T-helper 1 cell treated with Interleukin-12 subunit alpha and Interleukin-12 subunit beta and Interleukin-4 antibody, amounts not matched to agents 30 μg/mL and 1 μg/mL, for 36 hours (primary cell): ENCODE measurements around the gene BICC1.

Source experiments
- H3K27ac Mint-ChIP-seq: one replicate; pipeline ENCODE4 v1.8.0; 2021; ENCODE audit warnings: mild to moderate bottlenecking, mixed read lengths
- H3K27me3 Mint-ChIP-seq: one replicate; pipeline ENCODE4 v1.8.0; 2021; ENCODE audit warnings: low read depth, mixed read lengths
- H3K36me3 Mint-ChIP-seq: one replicate; pipeline ENCODE4 v1.8.0; 2021; ENCODE audit warnings: low read depth, mixed read lengths
- H3K4me1 Mint-ChIP-seq: one replicate; pipeline ENCODE4 v1.8.0; 2021; ENCODE audit warnings: low read depth, mixed read lengths
- H3K4me3 Mint-ChIP-seq: one replicate; pipeline ENCODE4 v1.8.0; 2021; ENCODE audit warnings: mild to moderate bottlenecking, moderate library complexity, mixed read lengths
- H3K9me3 Mint-ChIP-seq: one replicate; pipeline ENCODE4 v1.8.0; 2021; ENCODE audit warnings: mixed read lengths

BICC1 gene

GRCh38 chr10:58543141-58543540 lies 30.5 kb downstream of the BICC1 start:
- Mint-ChIP-seq H3K9me3 (no peaks in the 10 kb centered on the region), H3K27me3 (no peaks in the 10 kb centered on the region), H3K4me1 (no peaks in the 10 kb centered on the region), H3K36me3 (no peaks in the 10 kb centered on the region), H3K4me3 (no peak overlapping the region), H3K27ac (no peak overlapping the region)

- Mint-ChIP-seq H3K4me1 (no peaks in the 10 kb centered on the region), H3K4me3 (no peak overlapping the region), H3K27ac (no peak overlapping the region), H3K9me3 (no peaks in the 10 kb centered on the region), H3K36me3 (no peaks in the 10 kb centered on the region), H3K27me3 (no peaks in the 10 kb centered on the region)
Measured at GRCh38 chr10:58544135-58544534, 31.5 kb downstream of the BICC1 start.

- no peaks in the 10 kb centered on the region for H3K27me3 Mint-ChIP-seq
- no peak overlapping the region for H3K27ac Mint-ChIP-seq
- H3K36me3 Mint-ChIP-seq, result no peaks in the 10 kb centered on the region
- H3K9me3 Mint-ChIP-seq, result no peaks in the 10 kb centered on the region
- H3K4me3 Mint-ChIP-seq, result no peak overlapping the region
- H3K4me1 Mint-ChIP-seq, result no peaks in the 10 kb centered on the region
Measured at GRCh38 chr10:58545427-58545826, 32.8 kb downstream of the BICC1 start.

GRCh38 chr10:58546137-58546536 lies 33.5 kb downstream of the BICC1 start:
- Mint-ChIP-seq H3K27me3 (no peaks in the 10 kb centered on the region), H3K4me3 (no peak overlapping the region), H3K4me1 (no peaks in the 10 kb centered on the region), H3K36me3 (no peaks in the 10 kb centered on the region), H3K27ac (no peak overlapping the region), H3K9me3 (no peaks in the 10 kb centered on the region)

GRCh38 chr10:58546722-58547445 lies 34.2 kb downstream of the BICC1 start:
- Mint-ChIP-seq H3K4me3 (no peak overlapping the region), H3K27ac (no peak overlapping the region), H3K36me3 (no peaks in the 10 kb centered on the region), H3K27me3 (no peaks in the 10 kb centered on the region), H3K9me3 (no peaks in the 10 kb centered on the region), H3K4me1 (no peaks in the 10 kb centered on the region)

GRCh38 chr10:58547963-58548362 lies 35.3 kb downstream of the BICC1 start:
- no peaks in the 10 kb centered on the region for H3K4me1 Mint-ChIP-seq
- H3K36me3 Mint-ChIP-seq, result no peaks in the 10 kb centered on the region
- no peak overlapping the region for H3K27ac Mint-ChIP-seq
- no peak overlapping the region for H3K4me3 Mint-ChIP-seq
- no peaks in the 10 kb centered on the region for H3K27me3 Mint-ChIP-seq
- H3K9me3 Mint-ChIP-seq, result no peaks in the 10 kb centered on the region

- no peak overlapping the region for H3K27ac Mint-ChIP-seq
- no peaks in the 10 kb centered on the region for H3K36me3 Mint-ChIP-seq
- H3K27me3 Mint-ChIP-seq, result no peaks in the 10 kb centered on the region
- no peak overlapping the region for H3K4me3 Mint-ChIP-seq
- no peaks in the 10 kb centered on the region for H3K9me3 Mint-ChIP-seq
- H3K4me1 Mint-ChIP-seq, result no peaks in the 10 kb centered on the region
Measured at GRCh38 chr10:58554316-58554715, 41.6 kb downstream of the BICC1 start.

GRCh38 chr10:58555170-58555929 lies 42.7 kb downstream of the BICC1 start:
- no peaks in the 10 kb centered on the region for H3K4me1 Mint-ChIP-seq
- no peaks in the 10 kb centered on the region for H3K9me3 Mint-ChIP-seq
- no peak overlapping the region for H3K4me3 Mint-ChIP-seq
- H3K36me3 Mint-ChIP-seq, result no peaks in the 10 kb centered on the region
- H3K27ac Mint-ChIP-seq, result no peak overlapping the region
- H3K27me3 Mint-ChIP-seq, result no peaks in the 10 kb centered on the region

GRCh38 chr10:58555930-58556311 lies 43.2 kb downstream of the BICC1 start:
- H3K9me3 Mint-ChIP-seq, result no peaks in the 10 kb centered on the region
- H3K36me3 Mint-ChIP-seq, result no peaks in the 10 kb centered on the region
- H3K27ac Mint-ChIP-seq, result no peak overlapping the region
- H3K4me1 Mint-ChIP-seq, result no peaks in the 10 kb centered on the region
- no peaks in the 10 kb centered on the region for H3K27me3 Mint-ChIP-seq
- no peak overlapping the region for H3K4me3 Mint-ChIP-seq

GRCh38 chr10:58556516-58557165 lies 44.0 kb downstream of the BICC1 start:
- Mint-ChIP-seq H3K27me3 (no peaks in the 10 kb centered on the region), H3K9me3 (peaks cover 4% of the 10 kb centered on the region), H3K4me1 (no peaks in the 10 kb centered on the region), H3K36me3 (no peaks in the 10 kb centered on the region), H3K27ac (no peak overlapping the region), H3K4me3 (no peak overlapping the region)

- H3K4me3 Mint-ChIP-seq, result no peak overlapping the region
- H3K4me1 Mint-ChIP-seq, result no peaks in the 10 kb centered on the region
- no peaks in the 10 kb centered on the region for H3K36me3 Mint-ChIP-seq
- H3K27me3 Mint-ChIP-seq, result no peaks in the 10 kb centered on the region
- H3K27ac Mint-ChIP-seq, result no peak overlapping the region
- H3K9me3 Mint-ChIP-seq, result peaks cover 12% of the 10 kb centered on the region
Measured at GRCh38 chr10:58557714-58558113, 45.0 kb downstream of the BICC1 start.

GRCh38 chr10:58560068-58560467 lies 47.4 kb downstream of the BICC1 start:
- Mint-ChIP-seq H3K36me3 (no peaks in the 10 kb centered on the region), H3K4me1 (no peaks in the 10 kb centered on the region), H3K27me3 (no peaks in the 10 kb centered on the region), H3K27ac (no peak overlapping the region), H3K4me3 (no peak overlapping the region), H3K9me3 (peaks cover 14% of the 10 kb centered on the region)

GRCh38 chr10:58565271-58565670 lies 52.6 kb downstream of the BICC1 start:
- Mint-ChIP-seq H3K27me3 (no peaks in the 10 kb centered on the region), H3K9me3 (peaks cover 14% of the 10 kb centered on the region), H3K4me1 (no peaks in the 10 kb centered on the region), H3K4me3 (no peak overlapping the region), H3K36me3 (no peaks in the 10 kb centered on the region), H3K27ac (no peak overlapping the region)

- Mint-ChIP-seq H3K4me1 (no peaks in the 10 kb centered on the region), H3K36me3 (no peaks in the 10 kb centered on the region), H3K27me3 (no peaks in the 10 kb centered on the region), H3K4me3 (no peak overlapping the region), H3K9me3 (peaks cover 2% of the 10 kb centered on the region), H3K27ac (no peak overlapping the region)
Measured at GRCh38 chr10:58567652-58568051, 55.0 kb downstream of the BICC1 start.

GRCh38 chr10:58568428-58568935 lies 55.8 kb downstream of the BICC1 start:
- Mint-ChIP-seq H3K4me3 (no peak overlapping the region), H3K36me3 (no peaks in the 10 kb centered on the region), H3K9me3 (no peaks in the 10 kb centered on the region), H3K27ac (no peak overlapping the region), H3K4me1 (no peaks in the 10 kb centered on the region), H3K27me3 (no peaks in the 10 kb centered on the region)
